ENCODE results near the gene CLPTM1L. TPM values are rescaled to one million over a fixed set of nuclear protein-coding genes. Genes with fewer than 3 reads are reported as not detected.

The CLPTM1L gene
- polyA plus RNA-seq, 4 donors: 116 to 141 (median 125) TPM

Other genes starting within 250 kb of the CLPTM1L start
- 10 to 100 TPM; 32.7 to 47.0 (median 33.7) TPM for gene SLC12A7, start 233.0 kb downstream of the CLPTM1L start, polyA plus RNA-seq (ENCODE audit: insufficient read length in 4 of 4)
- 10 to 100 TPM; 42.2 to 66.0 (median 60.1) TPM for gene SLC6A19, start 143.5 kb downstream of the CLPTM1L start, polyA plus RNA-seq (ENCODE audit: insufficient read length in 4 of 4)
- gene SLC6A18, start 119.7 kb downstream of the CLPTM1L start, polyA plus RNA-seq (ENCODE audit: insufficient read length in 4 of 4): 1 to 10 TPM in 3 of 4 donors, under 1 TPM in 1; 0.24 to 3.9 (median 1.6) TPM
- under 1 TPM; 0.18 to 0.39 (median 0.23) TPM for gene TERT, start 50.0 kb downstream of the CLPTM1L start, polyA plus RNA-seq (ENCODE audit: insufficient read length in 4 of 4)
- gene SLC6A3, start 100.3 kb upstream of the CLPTM1L start, polyA plus RNA-seq (ENCODE audit: insufficient read length in 4 of 4): under 1 TPM; 0.41 to 0.64 (median 0.62) TPM
- 10 to 100 TPM; 40.9 to 49.8 (median 46.1) TPM for gene LPCAT1, start 178.9 kb upstream of the CLPTM1L start, polyA plus RNA-seq (ENCODE audit: insufficient read length in 4 of 4)